GM12891 (cell line): Measurements from ENCODE around the gene ZNF664.

Source experiments
- POLR2A ChIP-seq: IDR thresholded peaks from 2 replicates; pipeline ENCODE4 v1.6.1; 2011; ENCODE audit warnings: low read depth, low read length, control low read depth
- POLR2AphosphoS5 ChIP-seq: IDR thresholded peaks from 2 replicates; pipeline ENCODE4 v1.6.1; 2011; ENCODE audit warnings: low read depth, low read length, control low read depth

GRCh38 chr12:123949770-123950165 is 23.2 kb upstream of the ZNF664 start:
- TF ChIP-seq POLR2A (no peak), POLR2AphosphoS5 (no peak)
